GM12872 (cell line): ENCODE measurements around the gene SMYD4.

Experiments used
- CTCF ChIP-seq: IDR thresholded peaks from 3 replicates; pipeline ENCODE4 v1.5.1; 2011; ENCODE audit warnings: low read depth, mild to moderate bottlenecking, low read length, moderate library complexity; ENCODE audit not compliant: insufficient read depth

SMYD4 gene

DNA sequence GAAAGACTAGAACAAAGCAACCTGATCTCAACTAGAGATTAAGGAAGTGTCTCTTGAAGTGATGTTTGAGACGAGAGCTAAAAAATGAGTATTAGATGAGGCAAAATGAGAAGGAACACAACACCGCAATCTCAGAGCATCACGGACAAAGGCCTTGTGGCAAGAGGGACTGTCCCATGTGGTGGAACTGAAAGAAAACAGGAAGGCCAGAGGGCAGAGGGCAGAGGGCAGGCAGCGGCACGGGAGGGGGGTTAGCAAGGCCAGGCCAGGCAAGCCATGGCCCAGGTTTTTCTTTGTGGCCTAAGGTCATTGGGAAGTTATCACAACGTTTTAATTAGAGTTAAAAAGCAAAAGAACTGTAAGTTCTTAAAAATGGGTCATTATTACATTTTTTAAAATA lies 22.6 kb upstream of the SMYD4 start:
- no peak for TF ChIP-seq CTCF

GRCh38 chr17:1847191-1847590 lies 17.5 kb upstream of the SMYD4 start:
- TF ChIP-seq CTCF = no peak

DNA sequence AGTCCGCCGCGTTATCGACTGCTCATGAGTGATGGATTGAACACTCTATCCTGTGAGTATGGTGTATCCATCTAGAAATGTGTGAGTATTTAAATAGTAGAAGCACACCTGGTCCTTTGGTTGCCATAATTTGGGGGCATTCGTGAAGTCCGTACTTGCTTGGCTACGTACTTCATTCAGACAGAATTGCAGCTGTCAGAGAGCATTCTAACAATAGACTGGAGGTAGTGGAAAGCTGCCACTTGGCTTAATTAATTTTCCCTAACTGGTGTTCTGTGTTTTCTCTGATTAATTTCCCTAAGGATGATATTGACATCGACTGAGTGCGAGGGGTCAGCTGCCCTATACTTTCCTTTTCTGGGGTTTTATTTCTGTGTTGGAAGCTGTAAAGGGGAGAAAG lies 14.2 kb upstream of the SMYD4 start:
- no peak for TF ChIP-seq CTCF

DNA sequence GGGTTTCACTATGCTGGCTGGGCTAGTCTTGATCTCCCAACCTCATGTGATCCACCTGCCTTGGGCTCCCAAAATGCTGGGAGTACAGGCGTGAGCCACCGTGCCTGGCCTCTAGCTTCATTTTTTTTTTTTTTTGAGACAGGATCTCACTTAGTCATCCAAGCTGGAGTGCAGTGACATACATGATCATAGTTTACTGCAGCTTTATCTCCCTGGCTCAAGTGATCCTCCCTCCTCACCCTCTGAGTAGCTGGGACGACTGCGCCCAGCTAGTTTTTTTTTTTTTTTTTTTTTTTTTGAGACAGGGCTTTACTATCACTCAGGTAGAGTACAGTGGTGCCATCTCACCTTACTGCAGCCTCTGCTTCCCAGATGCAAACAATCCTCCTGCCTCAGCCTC lies 9.8 kb upstream of the SMYD4 start:
- no peak for TF ChIP-seq CTCF

DNA sequence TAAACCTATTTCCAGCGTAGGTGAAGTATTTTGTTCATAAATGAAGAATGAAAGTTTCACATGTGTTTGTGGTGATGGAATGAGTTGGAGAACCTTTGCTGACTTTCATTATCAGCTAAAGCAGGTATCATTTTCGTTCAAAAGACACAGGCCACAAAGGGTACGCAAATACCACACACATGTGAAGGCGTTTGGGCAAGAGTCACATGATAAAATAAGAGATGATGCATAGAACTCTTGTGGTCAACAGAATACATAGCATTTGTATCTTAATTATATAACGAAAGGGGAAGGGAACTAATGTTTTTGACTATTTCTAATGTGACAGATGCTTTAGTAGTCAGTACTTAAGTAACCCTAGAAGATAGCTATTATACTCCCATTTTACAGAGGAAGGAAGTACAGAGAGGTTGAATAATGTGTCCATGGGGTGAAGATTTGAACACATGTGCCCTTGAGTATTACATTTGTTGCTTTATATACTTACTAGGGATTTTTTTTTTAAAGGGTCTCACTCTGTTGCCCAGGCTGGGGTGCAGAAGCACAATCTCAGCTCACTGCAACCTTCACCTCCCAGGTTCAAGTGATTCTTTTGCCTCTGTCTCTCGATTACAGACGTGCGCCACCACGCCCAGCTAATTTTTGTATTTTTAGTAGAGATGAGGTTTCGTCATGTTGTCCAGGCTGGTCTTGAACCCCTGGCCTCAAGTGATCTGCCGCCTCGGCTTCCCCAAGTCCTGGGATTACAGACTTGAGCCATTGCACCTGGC lies 4.9 kb upstream of the SMYD4 start:
- TF ChIP-seq CTCF = no peak

DNA sequence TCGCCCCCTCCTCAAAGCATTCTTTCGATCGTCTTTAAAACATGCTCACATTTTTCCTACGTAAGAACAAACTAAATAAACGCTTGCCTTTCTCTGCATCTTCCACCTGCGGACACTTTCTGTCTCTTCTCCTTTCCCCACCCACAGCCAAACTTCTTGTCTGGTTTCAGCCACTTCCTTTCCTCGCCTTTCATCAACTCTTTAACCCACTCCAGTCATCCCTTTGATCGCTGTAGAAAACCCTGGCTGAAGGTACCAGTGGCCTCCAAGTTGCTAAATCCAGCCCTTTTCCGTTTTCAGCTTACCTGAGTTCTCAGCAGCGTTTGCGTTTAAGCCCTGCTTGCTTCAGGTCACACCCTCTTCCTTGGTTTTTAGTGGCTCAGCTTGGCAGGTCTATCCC lies 586 bp upstream of the SMYD4 start:
- no peak for TF ChIP-seq CTCF

- no peak for TF ChIP-seq CTCF
These were observed 498 bp downstream of the SMYD4 start for GRCh38 chr17:1829216-1829591.
